Mesenchymal stem cell (in vitro differentiated cells and primary cell): ENCODE data around the gene PAEP.

ENCODE experiments used
- DNase-seq: peaks from one replicate; pipeline ENCODE4 v3.0.0-alpha.2; 2013
- H2AFZ ChIP-seq: one replicate; pipeline ENCODE4 v1.6.1; 2013; ENCODE audit warnings: low read depth, mild to moderate bottlenecking, control low read depth, inconsistent platforms, low read length, moderate library complexity
- H2AK5ac ChIP-seq: 2 replicates; pipeline ENCODE4 v1.6.1; 2013; ENCODE audit warnings: low read length, moderate library complexity, mild to moderate bottlenecking, inconsistent platforms; ENCODE audit not compliant: severe bottlenecking
- H2BK120ac ChIP-seq: one replicate; pipeline ENCODE4 v1.6.1; 2013; ENCODE audit warnings: low read depth, mild to moderate bottlenecking, inconsistent platforms, low read length, moderate library complexity
- H2BK12ac ChIP-seq, 2 experiments: one replicate each; pipeline ENCODE4 v1.6.1; 2013; ENCODE audit warnings: inconsistent platforms in 2 of 2, low read length in 2 of 2, mild to moderate bottlenecking in 2 of 2, moderate library complexity in 2 of 2, control low read depth in 1 of 2
- H2BK15ac ChIP-seq: one replicate; pipeline ENCODE4 v1.6.1; 2013; ENCODE audit warnings: mild to moderate bottlenecking, low read depth, inconsistent platforms; ENCODE audit not compliant: poor library complexity, severe bottlenecking
- H2BK5ac ChIP-seq: 2 replicates; pipeline ENCODE4 v1.6.1; 2013; ENCODE audit warnings: low read depth, mild to moderate bottlenecking, low read length, control low read depth, inconsistent platforms; ENCODE audit not compliant: poor library complexity, severe bottlenecking
- H3K14ac ChIP-seq, 2 experiments: one replicate each; pipeline ENCODE4 v1.6.1; 2013; ENCODE audit warnings: inconsistent platforms in 2 of 2, low read length in 2 of 2, control low read depth in 1 of 2, mild to moderate bottlenecking in 1 of 2, moderate library complexity in 1 of 2
- H3K18ac ChIP-seq, 2 experiments: one replicate each; pipeline ENCODE4 v1.6.1; 2013; ENCODE audit warnings: inconsistent platforms in 2 of 2, low read length in 2 of 2, control low read depth in 1 of 2, low read depth in 1 of 2, mild to moderate bottlenecking in 1 of 2
- H3K23ac ChIP-seq, 2 experiments: one replicate each; pipeline ENCODE4 v1.6.1; 2013; ENCODE audit warnings: inconsistent platforms in 2 of 2, low read length in 2 of 2, mild to moderate bottlenecking in 2 of 2, moderate library complexity in 2 of 2, control low read depth in 1 of 2
- H3K27ac ChIP-seq: 2 replicates; pipeline ENCODE4 v1.5.1; 2013; ENCODE audit warnings: mild to moderate bottlenecking, moderate library complexity, low read length, control low read depth, inconsistent platforms; ENCODE audit not compliant: poor library complexity, severe bottlenecking
- H3K27me3 ChIP-seq, 2 experiments: 2 replicates each; pipeline versions ENCODE4 v1.6.1 to v1.7.0; 2013; ENCODE audit warnings: low read length in 2 of 2, mild to moderate bottlenecking in 2 of 2, moderate library complexity in 2 of 2, control low read depth in 1 of 2, inconsistent platforms in 1 of 2; ENCODE audit not compliant: control insufficient read depth in 1 of 2, insufficient read depth in 1 of 2
- H3K36me3 ChIP-seq, 2 experiments: 2 replicates each; pipeline versions ENCODE4 v1.6.1 to v1.7.0; 2013; ENCODE audit warnings: low read length in 2 of 2, control low read depth in 1 of 2, inconsistent platforms in 1 of 2, low read depth in 1 of 2, mild to moderate bottlenecking in 1 of 2; ENCODE audit not compliant: insufficient read depth in 2 of 2, control insufficient read depth in 1 of 2
- H3K4ac ChIP-seq, 2 experiments: one replicate each; pipeline ENCODE4 v1.6.1; 2013; ENCODE audit warnings: inconsistent platforms in 2 of 2, low read length in 2 of 2, mild to moderate bottlenecking in 2 of 2, moderate library complexity in 2 of 2, control low read depth in 1 of 2, low read depth in 1 of 2
- H3K4me1 ChIP-seq: 2 replicates; pipeline ENCODE4 v1.6.1; 2013; ENCODE audit warnings: low read depth, low read length, control low read depth; ENCODE audit not compliant: control insufficient read depth, insufficient read depth
- H3K4me2 ChIP-seq: 2 replicates; pipeline ENCODE4 v1.6.1; 2013; ENCODE audit warnings: low read length, mild to moderate bottlenecking, inconsistent platforms; ENCODE audit not compliant: poor library complexity, severe bottlenecking
- H3K4me3 ChIP-seq, 2 experiments: 2 replicates each; pipeline versions ENCODE4 v1.5.1 to v1.7.0; 2013; ENCODE audit warnings: low read length in 2 of 2, mild to moderate bottlenecking in 2 of 2, control low read depth in 1 of 2, low read depth in 1 of 2; ENCODE audit not compliant: insufficient read depth in 1 of 2
- H3K79me1 ChIP-seq: replicated peaks from 2 replicates; pipeline ENCODE4 v1.6.1; 2013; ENCODE audit warnings: mild to moderate bottlenecking, control low read depth, low read length, inconsistent platforms; ENCODE audit not compliant: poor library complexity, severe bottlenecking
- H3K9ac ChIP-seq: 2 replicates; pipeline ENCODE4 v1.7.0; 2013; ENCODE audit warnings: mild to moderate bottlenecking, low read length, moderate library complexity
- H3K9me3 ChIP-seq: 2 replicates; pipeline ENCODE4 v1.7.0; 2013; ENCODE audit warnings: mild to moderate bottlenecking, low read length; ENCODE audit not compliant: control insufficient read depth
- H4K8ac ChIP-seq: one replicate; pipeline ENCODE4 v1.6.1; 2013; ENCODE audit warnings: inconsistent platforms, mild to moderate bottlenecking, low read length, moderate library complexity
- H4K91ac ChIP-seq: one replicate; pipeline ENCODE4 v1.6.1; 2013; ENCODE audit warnings: mild to moderate bottlenecking, low read length, inconsistent platforms
- WGBS: methylation state at CpG from one replicate; pipeline ENCODE4 v1.1.7; 2013; ENCODE audit warnings: mixed read lengths; 5-methylcytosine and 5-hydroxymethylcytosine counted together

The PAEP gene

DNA sequence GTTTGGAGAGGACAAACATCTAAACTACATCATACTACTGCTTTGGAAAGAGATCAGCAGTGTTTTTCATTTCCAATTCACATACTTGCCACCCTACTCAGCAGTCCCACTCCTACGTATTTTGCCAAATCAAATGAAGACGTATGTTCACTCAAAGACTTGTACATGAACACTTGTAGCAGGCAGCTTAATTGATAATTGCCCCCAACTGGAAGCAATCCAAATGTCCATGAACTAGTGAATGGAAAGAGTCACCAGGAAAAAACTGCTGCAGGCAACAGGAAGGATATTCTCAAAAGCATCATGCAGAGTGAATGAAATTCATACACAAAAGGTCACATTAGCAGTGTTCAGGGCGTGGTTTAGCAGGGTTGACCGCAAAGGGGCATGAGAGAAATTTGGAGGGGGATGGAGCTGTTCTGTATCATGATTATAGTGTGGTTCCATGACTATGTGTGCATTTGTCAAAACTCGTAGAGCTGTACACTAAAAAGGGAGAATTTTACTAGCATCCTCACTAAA, 38.8 kb downstream of the PAEP start:
- H4K91ac ChIP-seq: no peak overlapping the region
- no peak overlapping the region for H2BK12ac ChIP-seq
- no peak overlapping the region for H3K4ac ChIP-seq
- no peak overlapping the region for H2BK15ac ChIP-seq
- no peak for DNase-seq
- peaks cover 2% of the 10 kb centered on the region for H3K4me1 ChIP-seq
- H3K9me3 ChIP-seq: no peaks in the 10 kb centered on the region
- H2BK120ac ChIP-seq: no peak overlapping the region
- H3K9ac ChIP-seq: no peak overlapping the region
- no peak overlapping the region for H2AFZ ChIP-seq
- H3K36me3 ChIP-seq: no peaks in the 10 kb centered on the region
- H3K18ac ChIP-seq: no peak overlapping the region
- H3K4me3 ChIP-seq: no peak overlapping the region
- H3K79me1 ChIP-seq: no peaks in the 10 kb centered on the region
- WGBS: 62% methylated on average over 4 of the region's 5 CpGs
- no peak overlapping the region for H3K27ac ChIP-seq
- H3K14ac ChIP-seq: no peak overlapping the region
- no peak overlapping the region for H4K8ac ChIP-seq
- no peak overlapping the region for H2BK5ac ChIP-seq
- H3K27me3 ChIP-seq: peaks cover 0 to 62% of the 10 kb centered on the region in 2 experiments
- no peak overlapping the region for H2AK5ac ChIP-seq
- H3K4me2 ChIP-seq: no peak overlapping the region
- H3K23ac ChIP-seq: no peak overlapping the region

DNA sequence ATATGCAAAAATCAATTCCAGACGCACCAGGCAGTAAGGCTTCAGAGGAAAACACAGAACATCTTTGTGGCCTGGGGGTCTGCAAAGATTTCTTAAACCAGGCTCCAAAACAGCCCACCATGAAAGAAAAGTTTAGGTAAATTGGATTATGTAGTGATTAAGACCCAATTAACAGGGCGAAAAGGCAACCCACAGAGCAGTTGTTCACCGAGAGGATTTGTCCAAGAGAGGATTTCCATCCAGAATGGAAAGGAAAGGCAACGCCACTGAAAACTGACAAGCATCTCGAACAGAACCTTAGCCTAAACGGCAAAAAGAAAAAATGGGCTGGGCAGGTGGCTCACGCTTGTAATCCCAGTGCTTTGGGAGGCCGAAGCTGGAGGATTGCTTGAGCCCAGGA, 40.4 kb downstream of the PAEP start:
- peaks cover 0 to 55% of the 10 kb centered on the region in 2 experiments for H3K27me3 ChIP-seq
- H4K8ac ChIP-seq: no peak overlapping the region
- no peak for DNase-seq
- H2AK5ac ChIP-seq: no peak overlapping the region
- no peak overlapping the region for H2BK12ac ChIP-seq
- H3K4ac ChIP-seq: no peak overlapping the region
- no peak overlapping the region for H2AFZ ChIP-seq
- WGBS: 89% methylated on average over 8 of the region's 8 CpGs
- peaks cover 2% of the 10 kb centered on the region for H3K4me1 ChIP-seq
- no peak overlapping the region for H3K18ac ChIP-seq
- H3K27ac ChIP-seq: no peak overlapping the region
- no peak overlapping the region for H3K9ac ChIP-seq
- no peaks in the 10 kb centered on the region for H3K36me3 ChIP-seq
- no peaks in the 10 kb centered on the region for H3K9me3 ChIP-seq
- H3K79me1 ChIP-seq: no peaks in the 10 kb centered on the region
- H3K4me2 ChIP-seq: no peak overlapping the region
- H3K23ac ChIP-seq: no peak overlapping the region
- no peak overlapping the region for H2BK5ac ChIP-seq
- H3K4me3 ChIP-seq: no peak overlapping the region
- H4K91ac ChIP-seq: no peak overlapping the region
- H2BK120ac ChIP-seq: no peak overlapping the region
- no peak overlapping the region for H2BK15ac ChIP-seq
- no peak overlapping the region for H3K14ac ChIP-seq

DNA sequence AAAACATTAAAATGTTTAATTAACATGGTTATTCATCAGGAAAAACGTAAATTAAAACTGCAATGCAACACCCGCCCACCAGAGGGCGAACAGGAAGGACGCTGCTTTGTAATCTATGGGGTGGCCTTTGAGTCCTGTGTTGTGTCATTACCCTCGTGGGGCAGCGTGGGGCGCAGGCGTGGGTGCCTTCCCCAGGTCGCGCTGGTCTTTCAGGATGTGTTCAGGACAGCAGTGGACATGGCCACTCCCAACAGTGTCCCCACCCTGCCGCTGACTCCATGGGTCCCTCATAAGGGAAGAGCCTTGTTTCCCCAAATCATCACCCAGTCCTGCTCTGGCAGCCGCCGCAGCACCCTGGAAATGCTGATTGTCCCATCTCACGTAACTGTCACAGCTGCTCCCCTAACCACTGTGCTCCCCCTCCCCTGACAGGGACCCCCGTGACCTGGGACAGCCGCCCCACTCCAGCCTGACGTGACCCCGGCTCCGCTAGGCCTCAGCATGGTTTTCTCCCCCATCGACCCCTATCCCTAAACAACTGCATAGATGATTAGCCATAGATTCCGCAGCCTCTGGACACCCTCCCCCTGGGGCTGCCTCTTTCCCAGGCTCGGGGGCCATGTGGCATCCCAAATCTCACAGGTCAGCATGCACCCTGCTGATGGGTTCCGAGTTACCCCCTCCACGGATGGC, 41.4 kb downstream of the PAEP start:
- Histone ChIP-seq H3K4me2 (no peak overlapping the region), H3K18ac (no peak overlapping the region), H3K14ac (no peak overlapping the region), H3K36me3 (no peaks in the 10 kb centered on the region), H2BK5ac (no peak overlapping the region), H3K9me3 (no peaks in the 10 kb centered on the region), H3K79me1 (no peaks in the 10 kb centered on the region), H2BK15ac (no peak overlapping the region), H3K4me3 (peak overlapping the region in 1 of 2 experiments; percentile 20), H3K9ac (no peak overlapping the region), H2BK120ac (no peak overlapping the region), H3K4me1 (peaks cover 2% of the 10 kb centered on the region), H3K27me3 (peaks cover 0 to 46% of the 10 kb centered on the region in 2 experiments), H3K4ac (no peak overlapping the region), H4K8ac (peak overlapping the region; percentile 67), H2AK5ac (no peak overlapping the region), H2AFZ (no peak overlapping the region), H2BK12ac (no peak overlapping the region), H3K27ac (no peak overlapping the region), H3K23ac (no peak overlapping the region), H4K91ac (no peak overlapping the region)
- peak; percentile 48 for DNase-seq
- WGBS: 53% methylated on average over 24 of the region's 24 CpGs

GRCh38 chr9:135604437-135605237, 43.1 kb downstream of the PAEP start:
- H3K27me3 ChIP-seq: peaks cover 0 to 34% of the 10 kb centered on the region in 2 experiments
- no peak overlapping the region for H3K4me2 ChIP-seq

More at GRCh38 chr9:135604437-135605237, 43.1 kb downstream of the PAEP start:
- no peak overlapping the region for H3K27ac ChIP-seq
- DNase-seq: no peak
- no peak overlapping the region for H3K18ac ChIP-seq
- no peak overlapping the region for H4K8ac ChIP-seq
- 70% methylated on average over 31 of the region's 31 CpGs for WGBS
- no peaks in the 10 kb centered on the region for H3K79me1 ChIP-seq
- no peak overlapping the region for H2BK12ac ChIP-seq
- H2AK5ac ChIP-seq: no peak overlapping the region
- H2BK120ac ChIP-seq: peak overlapping the region; percentile 29
- H2AFZ ChIP-seq: no peak overlapping the region
- H3K4ac ChIP-seq: no peak overlapping the region
- no peak overlapping the region for H2BK15ac ChIP-seq
- H2BK5ac ChIP-seq: no peak overlapping the region
- H4K91ac ChIP-seq: no peak overlapping the region
- no peaks in the 10 kb centered on the region for H3K9me3 ChIP-seq
- H3K9ac ChIP-seq: no peak overlapping the region
- H3K23ac ChIP-seq: no peak overlapping the region
- H3K4me1 ChIP-seq: peaks cover 2% of the 10 kb centered on the region
- no peaks in the 10 kb centered on the region for H3K36me3 ChIP-seq
- H3K14ac ChIP-seq: peak overlapping the region in 1 of 2 experiments; percentile 35
- no peak overlapping the region for H3K4me3 ChIP-seq
